ENCODE data around the gene HOXA9.

DNA sequence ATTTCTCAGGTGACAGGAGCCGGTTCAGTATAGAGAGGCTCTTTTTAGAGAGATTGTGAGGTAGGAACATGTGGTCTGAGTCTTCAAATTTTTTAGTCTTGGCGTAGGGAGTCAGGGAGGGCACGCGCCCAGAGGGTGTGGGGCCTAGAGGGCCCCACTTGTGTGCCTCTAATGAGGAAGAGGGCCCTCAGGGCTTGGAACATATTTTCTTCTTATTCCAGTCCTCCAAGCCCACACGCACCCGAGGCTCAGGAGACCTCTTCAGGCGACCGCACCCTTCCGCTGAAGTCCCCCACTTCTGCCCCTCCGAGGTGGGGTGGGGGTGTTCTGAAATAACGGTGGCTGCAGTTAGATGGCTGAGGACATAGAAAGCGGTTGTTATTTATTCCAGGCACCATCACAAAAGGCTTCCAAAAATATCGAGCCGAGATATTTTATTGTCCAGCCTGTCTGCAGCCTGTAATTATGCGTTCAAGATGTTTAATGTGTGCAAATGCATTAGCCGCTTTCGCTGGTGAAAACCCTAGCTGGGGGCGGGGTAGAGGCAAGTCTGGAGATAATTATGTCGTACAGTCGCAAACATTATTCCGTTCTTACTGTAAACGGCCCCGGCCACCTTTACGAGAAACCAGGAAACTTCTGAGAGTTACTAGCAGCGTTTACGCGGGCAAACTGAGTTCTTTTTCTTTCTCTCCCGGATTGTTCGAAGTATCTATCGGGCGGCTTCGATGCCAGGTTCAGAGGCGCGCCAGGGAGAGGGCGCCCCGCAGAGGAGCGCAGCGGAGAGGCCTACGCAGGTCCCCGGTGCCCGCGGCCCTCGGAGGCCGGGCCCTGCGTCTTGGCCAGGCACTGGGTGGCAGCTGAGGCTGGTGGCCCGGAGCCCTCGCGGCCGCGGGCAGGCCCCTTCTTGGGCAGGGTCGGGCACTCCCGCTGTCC, 47.4 kb upstream of the HOXA9 start:
- TF ChIP-seq EZH2 (IDR thresholded peaks at IDR 0.05; ENCODE audit: borderline replicate concordance, insufficient read depth, low read length, poor library complexity, severe bottlenecking): no peak
- no peak for TF ChIP-seq POLR2AphosphoS5 (IDR thresholded peaks at IDR 0.05)

Data from neural cell (in vitro differentiated cells).